ENCODE data around the gene SNED1. TPM values are rescaled to one million over a fixed set of nuclear protein-coding genes. Genes with fewer than 3 reads are reported as not detected.
A peak's percentile ranks its signal among the peaks of the same experiment; 100 is the strongest.

The SNED1 gene
- total and polyA plus RNA-seq, 4 donors, result 0.65 to 18.1 (median 2.8) TPM

- no peak for DNase-seq (ENCODE audit: low spot score)
- no peaks in the 10 kb centered on the region for H3K27me3 ChIP-seq (ENCODE audit: control insufficient read depth in 4 of 4, insufficient read depth in 4 of 4, low read length in 3 of 4)
- peaks cover 19 to 60% (median 48%) of the 10 kb centered on the region in 4 donors for H3K4me1 ChIP-seq (ENCODE audit: control insufficient read depth in 4 of 4, insufficient read depth in 4 of 4, low read length in 3 of 4)
- no peaks in the 10 kb centered on the region for H3K36me3 ChIP-seq (ENCODE audit: control insufficient read depth in 4 of 4, insufficient read depth in 3 of 4, low read depth in 1 of 4, low read length in 3 of 4)
- no peak overlapping the region for H3K4me3 ChIP-seq (ENCODE audit: low read depth in 1 of 3, low read length in 3 of 3)
- WGBS, result 94% methylated on average over 13 of the region's 13 CpGs
- H3K9ac ChIP-seq (ENCODE audit: low read depth in 1 of 2, low read length in 2 of 2), result no peak overlapping the region
- no peaks in the 10 kb centered on the region for H3K9me3 ChIP-seq (ENCODE audit: control insufficient read depth in 4 of 4, low read length in 3 of 4)
- TF ChIP-seq TAF1 (conservative IDR thresholded peaks at IDR 0.05) (no peak), HNF4A (conservative IDR thresholded peaks at IDR 0.05) (no peak)
- H3K27ac ChIP-seq (ENCODE audit: low read depth in 1 of 2, low read length in 2 of 2), result peak overlapping the region; percentile 0 to 18
Measured at GRCh38 chr2:240990726-240991377, 7.6 kb upstream of the SNED1 start.

DNA sequence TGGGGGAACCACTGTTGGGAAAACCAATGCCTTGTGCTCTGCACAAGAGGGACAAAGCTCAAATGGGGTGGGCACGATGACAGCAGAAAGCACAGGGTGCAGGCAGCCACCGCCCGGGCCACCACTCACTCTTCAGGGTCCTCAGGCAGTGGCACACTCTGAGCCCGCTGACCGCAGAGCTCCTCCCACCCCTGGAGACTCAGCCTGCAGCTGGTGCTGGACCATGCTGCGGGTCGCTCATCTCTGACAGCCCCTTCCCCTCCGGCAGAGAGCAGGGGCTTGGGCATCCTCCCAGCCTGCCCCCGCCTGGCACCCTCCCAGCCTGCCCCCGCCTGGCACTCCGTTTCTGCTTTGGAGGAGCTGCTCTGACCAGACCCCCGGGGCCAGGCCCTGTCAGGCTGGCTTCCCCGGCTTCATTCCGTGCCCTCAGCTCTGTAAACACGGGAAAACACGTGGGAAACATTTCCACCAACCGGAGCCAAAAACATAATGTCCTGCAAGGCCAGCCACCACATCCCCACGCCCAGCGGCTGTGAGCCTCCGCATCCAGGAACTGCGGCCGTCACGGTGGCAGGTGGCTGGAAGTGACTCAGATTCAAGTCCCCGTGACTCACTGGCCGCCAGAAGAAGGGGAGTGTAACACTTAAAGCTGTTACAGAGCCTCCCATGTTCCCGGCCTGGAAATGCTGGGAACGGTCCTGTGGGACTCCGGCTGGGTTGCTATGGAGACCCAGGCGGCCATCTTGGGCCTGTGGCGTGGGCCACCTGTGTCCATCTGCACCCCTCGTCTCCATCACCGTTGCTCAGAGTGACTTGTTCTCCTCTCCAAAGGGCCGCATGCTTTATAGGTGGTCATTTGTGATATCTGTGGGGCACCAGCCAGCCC is 6.8 kb upstream of the SNED1 start:
- no peak overlapping the region for H3K4me3 ChIP-seq (ENCODE audit: low read depth in 1 of 3, low read length in 3 of 3)
- H3K9ac ChIP-seq (ENCODE audit: low read depth in 1 of 2, low read length in 2 of 2), result no peak overlapping the region
- no peaks in the 10 kb centered on the region for H3K9me3 ChIP-seq (ENCODE audit: control insufficient read depth in 4 of 4, low read length in 3 of 4)
- H3K4me1 ChIP-seq (ENCODE audit: control insufficient read depth in 4 of 4, insufficient read depth in 4 of 4, low read length in 3 of 4), result peaks cover 18 to 60% (median 49%) of the 10 kb centered on the region in 4 donors
- WGBS, result 67% methylated on average over 33 of the region's 33 CpGs
- no peak for DNase-seq (ENCODE audit: low spot score)
- peak overlapping the region; percentile 0 to 18 for H3K27ac ChIP-seq (ENCODE audit: low read depth in 1 of 2, low read length in 2 of 2)
- TF ChIP-seq YY1 (IDR thresholded peaks at IDR 0.05) (peak; percentile 63), RAD21 (IDR thresholded peaks at IDR 0.05) (no peak), FOXA2 (IDR thresholded peaks at IDR 0.05) (peak; percentile 24), JUND (IDR thresholded peaks at IDR 0.05) (peak; percentile 26 to 59), RXRA (IDR thresholded peaks at IDR 0.05) (peak in 1 of 2 donors; percentile 43), SP1 (IDR thresholded peaks at IDR 0.05) (no peak)
- TF ChIP-seq, protein P1, sequence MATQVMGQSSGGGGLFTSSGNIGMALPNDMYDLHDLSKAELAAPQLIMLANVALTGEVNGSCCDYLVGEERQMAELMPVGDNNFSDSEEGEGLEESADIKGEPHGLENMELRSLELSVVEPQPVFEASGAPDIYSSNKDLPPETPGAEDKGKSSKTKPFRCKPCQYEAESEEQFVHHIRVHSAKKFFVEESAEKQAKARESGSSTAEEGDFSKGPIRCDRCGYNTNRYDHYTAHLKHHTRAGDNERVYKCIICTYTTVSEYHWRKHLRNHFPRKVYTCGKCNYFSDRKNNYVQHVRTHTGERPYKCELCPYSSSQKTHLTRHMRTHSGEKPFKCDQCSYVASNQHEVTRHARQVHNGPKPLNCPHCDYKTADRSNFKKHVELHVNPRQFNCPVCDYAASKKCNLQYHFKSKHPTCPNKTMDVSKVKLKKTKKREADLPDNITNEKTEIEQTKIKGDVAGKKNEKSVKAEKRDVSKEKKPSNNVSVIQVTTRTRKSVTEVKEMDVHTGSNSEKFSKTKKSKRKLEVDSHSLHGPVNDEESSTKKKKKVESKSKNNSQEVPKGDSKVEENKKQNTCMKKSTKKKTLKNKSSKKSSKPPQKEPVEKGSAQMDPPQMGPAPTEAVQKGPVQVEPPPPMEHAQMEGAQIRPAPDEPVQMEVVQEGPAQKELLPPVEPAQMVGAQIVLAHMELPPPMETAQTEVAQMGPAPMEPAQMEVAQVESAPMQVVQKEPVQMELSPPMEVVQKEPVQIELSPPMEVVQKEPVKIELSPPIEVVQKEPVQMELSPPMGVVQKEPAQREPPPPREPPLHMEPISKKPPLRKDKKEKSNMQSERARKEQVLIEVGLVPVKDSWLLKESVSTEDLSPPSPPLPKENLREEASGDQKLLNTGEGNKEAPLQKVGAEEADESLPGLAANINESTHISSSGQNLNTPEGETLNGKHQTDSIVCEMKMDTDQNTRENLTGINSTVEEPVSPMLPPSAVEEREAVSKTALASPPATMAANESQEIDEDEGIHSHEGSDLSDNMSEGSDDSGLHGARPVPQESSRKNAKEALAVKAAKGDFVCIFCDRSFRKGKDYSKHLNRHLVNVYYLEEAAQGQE (IDR thresholded peaks at IDR 0.05), result no peak
- H3K27me3 ChIP-seq (ENCODE audit: control insufficient read depth in 4 of 4, insufficient read depth in 4 of 4, low read length in 3 of 4), result no peaks in the 10 kb centered on the region
- no peaks in the 10 kb centered on the region for H3K36me3 ChIP-seq (ENCODE audit: control insufficient read depth in 4 of 4, insufficient read depth in 3 of 4, low read depth in 1 of 4, low read length in 3 of 4)

DNA sequence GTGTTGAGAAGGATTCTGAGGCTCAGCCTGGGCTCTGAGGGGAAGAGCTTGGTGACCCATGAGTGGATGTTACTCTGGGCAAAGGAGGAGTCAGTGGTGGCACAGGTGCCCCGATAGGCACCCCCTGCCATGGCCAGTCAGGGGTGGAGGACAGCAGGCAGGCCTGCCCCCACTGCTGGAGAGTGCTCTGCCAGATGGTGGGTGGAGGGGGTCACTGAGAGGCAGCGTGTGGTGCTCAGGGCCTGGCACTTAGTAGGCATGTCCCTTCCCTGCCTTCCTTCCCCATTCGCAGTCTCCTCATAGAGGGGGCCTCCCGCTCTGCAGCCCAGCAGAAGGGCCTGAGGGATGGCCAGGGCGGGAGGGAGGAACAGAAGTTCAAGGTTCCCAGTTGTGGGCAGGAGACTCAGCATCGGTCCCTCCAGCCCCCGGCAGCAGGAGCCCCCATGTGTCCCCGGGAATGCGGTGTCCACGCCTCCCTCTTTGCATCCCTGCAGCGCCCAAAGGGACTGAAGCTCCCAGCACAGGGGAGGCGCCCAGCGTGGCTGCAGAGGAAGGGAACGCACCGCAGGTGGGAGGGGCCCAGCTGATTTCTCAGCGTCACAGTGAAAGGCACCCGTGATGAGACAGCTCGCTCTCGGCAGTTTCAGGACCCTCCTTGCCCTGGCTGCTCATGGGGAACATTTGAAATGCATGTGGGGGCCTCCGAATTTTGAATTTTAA is 5.7 kb upstream of the SNED1 start:
- H3K27ac ChIP-seq (ENCODE audit: low read depth in 1 of 2, low read length in 2 of 2), result no peak overlapping the region
- peaks cover 16 to 60% (median 49%) of the 10 kb centered on the region in 4 donors for H3K4me1 ChIP-seq (ENCODE audit: control insufficient read depth in 4 of 4, insufficient read depth in 4 of 4, low read length in 3 of 4)
- H3K9me3 ChIP-seq (ENCODE audit: control insufficient read depth in 4 of 4, low read length in 3 of 4), result no peaks in the 10 kb centered on the region
- no peak for DNase-seq (ENCODE audit: low spot score)
- WGBS, result 80% methylated on average over 20 of the region's 20 CpGs
- no peak for TF ChIP-seq JUND (IDR thresholded peaks at IDR 0.05)
- no peak for TF ChIP-seq SP1 (IDR thresholded peaks at IDR 0.05)
- no peak for TF ChIP-seq NR2F2 (IDR thresholded peaks at IDR 0.05)
- TF ChIP-seq GABPA (IDR thresholded peaks at IDR 0.05 in 1 of 2, conservative IDR thresholded peaks at IDR 0.05 in 1 of 2), result no peak
- TF ChIP-seq HNF4G (IDR thresholded peaks at IDR 0.05), result no peak
- no peak for TF ChIP-seq TAF1 (conservative IDR thresholded peaks at IDR 0.05)
- no peak for TF ChIP-seq ZBTB33 (IDR thresholded peaks at IDR 0.05)
- TF ChIP-seq EGR1 (IDR thresholded peaks at IDR 0.05; ENCODE audit: low read depth in 2 of 2), result no peak
- H3K36me3 ChIP-seq (ENCODE audit: control insufficient read depth in 4 of 4, insufficient read depth in 3 of 4, low read depth in 1 of 4, low read length in 3 of 4), result no peaks in the 10 kb centered on the region
- no peak overlapping the region for H3K9ac ChIP-seq (ENCODE audit: low read depth in 1 of 2, low read length in 2 of 2)
- no peak overlapping the region for H3K4me3 ChIP-seq (ENCODE audit: low read depth in 1 of 3, low read length in 3 of 3)
- no peaks in the 10 kb centered on the region for H3K27me3 ChIP-seq (ENCODE audit: control insufficient read depth in 4 of 4, insufficient read depth in 4 of 4, low read length in 3 of 4)
